ENCODE data around the gene NOS1AP.

GRCh38 chr1:162385280-162385623, 315.8 kb downstream of the NOS1AP start:
- TF ChIP-seq POLR2A (IDR thresholded peaks at IDR 0.05) (no peak), POLR2AphosphoS5 (IDR thresholded peaks at IDR 0.05) (no peak)

Measured in stomach (tissue), 4 donors.